Activated CD4-positive, CD25-positive, alpha-beta regulatory T cell (primary cell): ENCODE measurements around the gene TAC4.
"Not testable (repeated sequence)": the region's sequence is repeated elsewhere in the genome, so short reads cannot be mapped to it uniquely, and the experiment has no call there.

Source experiments
- DNase-seq, 4 experiments: peaks; one replicate each; lab custom pipeline; 2025; lab: John Stamatoyannopoulos, UW

The TAC4 gene

GRCh38 chr17:49842846-49843245 lies 5.0 kb downstream of the TAC4 start:
- no peak for DNase-seq

- DNase-seq: no peak
Measured at GRCh38 chr17:49842371-49842770, 5.5 kb downstream of the TAC4 start.

- DNase-seq: no peak
Measured at GRCh38 chr17:49841548-49841947, 6.3 kb downstream of the TAC4 start.

DNA sequence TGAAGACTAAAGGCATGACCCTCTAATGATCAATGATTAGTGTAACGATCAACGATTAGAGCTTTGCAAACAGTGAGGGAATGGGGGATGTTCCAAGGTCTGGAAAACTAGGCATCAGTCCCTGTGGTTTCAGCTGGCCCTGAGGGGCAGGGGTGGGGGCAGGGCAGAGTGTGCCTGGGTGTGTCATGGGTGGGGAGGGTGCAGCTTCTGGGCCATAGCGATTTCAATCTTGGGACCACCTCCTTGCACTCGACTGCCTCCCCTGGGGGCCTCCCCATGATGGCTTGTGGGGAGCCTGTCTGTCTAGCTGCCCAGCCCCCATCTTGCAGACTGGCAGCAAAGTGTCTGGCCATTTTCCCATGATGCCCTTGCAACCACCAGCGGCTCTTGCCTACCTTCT lies 8.4 kb downstream of the TAC4 start:
- no peak for DNase-seq

GRCh38 chr17:49836111-49837030 lies 11.5 kb downstream of the TAC4 start:
- DNase-seq: no peak

DNA sequence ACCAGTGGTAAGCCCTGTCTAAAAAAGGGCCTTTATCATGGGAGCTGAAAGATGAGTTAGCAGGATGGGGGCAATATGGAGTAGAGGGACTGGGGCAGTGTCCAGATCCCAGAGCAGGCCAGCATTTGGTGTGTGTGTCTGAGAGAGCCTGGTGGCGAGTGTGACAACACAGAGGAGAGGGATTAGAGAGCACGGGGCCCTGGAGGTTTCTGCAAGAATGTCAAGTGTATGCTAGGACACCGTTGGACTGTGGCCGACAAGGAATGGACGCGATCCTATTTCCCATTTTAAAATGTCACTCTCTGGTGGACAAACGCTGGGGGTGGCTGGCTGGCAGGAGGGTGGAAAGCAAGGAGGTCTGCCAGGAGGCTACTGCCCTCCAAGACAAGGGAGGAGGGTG lies 12.4 kb downstream of the TAC4 start:
- no peak for DNase-seq

DNA sequence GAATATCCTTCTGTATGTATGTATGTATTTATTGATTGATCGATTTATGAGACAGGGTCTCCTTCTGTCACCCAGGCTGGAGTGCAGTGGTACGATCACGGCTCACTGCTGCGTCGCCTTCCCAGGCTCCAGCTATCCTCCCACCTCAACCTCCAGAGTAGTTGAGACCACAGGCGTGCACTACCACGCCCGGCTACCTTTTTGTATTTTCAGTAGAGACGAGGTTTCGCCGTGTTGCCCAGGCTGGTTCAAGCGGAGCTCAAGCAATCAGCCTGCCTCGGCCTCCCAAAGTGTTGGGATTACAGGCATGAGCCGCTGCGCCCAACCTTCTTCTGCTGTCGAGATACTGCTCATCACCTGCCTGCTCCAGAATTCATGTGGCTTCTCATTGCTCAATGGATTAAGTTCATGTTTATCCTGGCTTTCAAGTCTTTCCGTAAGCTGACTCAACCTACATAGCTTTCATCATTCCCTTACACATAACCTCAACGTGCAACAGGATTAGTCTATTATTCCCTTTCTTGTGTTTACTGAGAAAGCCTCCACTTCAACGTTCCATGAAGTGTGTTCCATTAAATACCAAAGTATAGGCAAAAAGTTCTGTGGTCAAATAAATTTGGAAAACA lies 13.6 kb downstream of the TAC4 start:
- DNase-seq: no peak

DNA sequence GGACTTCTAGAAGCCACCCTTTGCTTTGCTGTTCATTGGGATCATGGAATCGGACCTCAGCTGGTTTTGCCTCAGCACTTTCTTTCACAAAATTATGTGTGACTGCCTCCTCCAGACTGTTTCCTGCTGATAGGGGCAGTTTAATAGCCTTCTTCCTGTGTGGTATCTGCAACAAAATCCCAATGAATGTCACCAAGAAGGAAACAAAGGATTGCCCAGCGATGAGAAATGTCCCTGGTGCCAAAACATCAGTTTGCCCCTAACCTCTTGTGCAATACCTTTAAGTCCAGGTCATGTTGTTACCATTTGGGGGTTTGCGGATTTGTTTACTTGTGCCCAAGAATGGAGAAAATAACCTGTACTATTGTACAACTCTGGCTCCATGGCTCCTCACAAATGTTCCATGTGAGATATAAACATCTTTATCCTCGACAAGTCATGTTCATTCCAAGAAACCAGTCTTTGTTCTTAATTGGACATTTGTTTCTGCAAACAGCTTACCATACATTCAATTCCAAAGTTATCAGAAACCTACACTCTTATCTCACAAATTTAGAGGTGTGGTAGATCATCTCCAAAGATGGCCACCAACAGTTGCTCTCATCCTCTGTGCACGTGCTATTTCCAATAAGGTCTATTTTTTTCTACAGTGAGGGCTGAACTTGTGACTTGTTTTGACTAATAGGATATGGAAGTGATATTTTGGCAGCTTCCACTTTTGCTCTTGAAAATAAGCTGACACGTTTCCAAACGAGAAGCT lies 14.8 kb downstream of the TAC4 start:
- DNase-seq: no peak

DNA sequence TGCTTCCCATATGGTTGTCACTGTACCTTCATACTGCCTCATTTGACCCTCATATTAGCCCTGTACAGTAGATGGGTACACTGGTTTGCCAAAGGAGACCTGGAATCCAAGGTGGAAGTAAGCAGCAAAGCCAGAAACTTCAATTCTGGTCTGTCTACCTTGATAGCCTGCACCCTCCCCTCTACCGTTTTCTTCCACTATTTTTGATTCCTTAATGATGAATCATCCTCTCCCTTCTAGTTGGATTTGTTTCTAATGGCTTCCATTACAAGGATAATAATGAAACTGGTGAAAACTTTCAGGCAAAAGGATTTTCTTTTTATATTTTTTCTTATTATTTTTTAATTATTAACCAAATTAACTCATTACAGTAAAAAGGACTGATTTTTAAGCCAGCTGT lies 17.3 kb downstream of the TAC4 start:
- DNase-seq: no peak

- no peak for DNase-seq
Measured at GRCh38 chr17:49829026-49829425, 18.8 kb downstream of the TAC4 start.

GRCh38 chr17:49828325-49828724 lies 19.5 kb downstream of the TAC4 start:
- not testable (repeated sequence) for DNase-seq

GRCh38 chr17:49825645-49826044 lies 22.2 kb downstream of the TAC4 start:
- DNase-seq: no peak

DNA sequence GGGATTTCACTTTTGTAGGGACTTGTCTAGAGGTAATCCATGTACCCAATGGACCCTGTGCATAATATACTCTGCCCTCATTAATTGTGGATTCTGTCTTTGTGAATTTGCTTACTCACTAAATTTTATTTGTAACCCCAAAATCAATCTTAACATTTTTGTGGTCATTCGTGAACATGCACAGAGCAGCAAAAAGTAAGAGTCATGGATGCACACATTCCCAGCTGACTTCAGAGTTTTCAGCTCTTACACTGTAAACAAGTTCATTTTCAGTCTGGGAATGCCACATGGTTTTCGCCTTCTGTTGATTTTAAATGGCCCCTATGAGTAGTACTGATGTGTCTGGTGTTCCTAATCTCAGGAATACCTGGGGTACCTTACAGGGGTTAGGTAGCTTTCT lies 24.3 kb downstream of the TAC4 start:
- no peak for DNase-seq

GRCh38 chr17:49822829-49823228 lies 25.0 kb downstream of the TAC4 start:
- no peak for DNase-seq

DNA sequence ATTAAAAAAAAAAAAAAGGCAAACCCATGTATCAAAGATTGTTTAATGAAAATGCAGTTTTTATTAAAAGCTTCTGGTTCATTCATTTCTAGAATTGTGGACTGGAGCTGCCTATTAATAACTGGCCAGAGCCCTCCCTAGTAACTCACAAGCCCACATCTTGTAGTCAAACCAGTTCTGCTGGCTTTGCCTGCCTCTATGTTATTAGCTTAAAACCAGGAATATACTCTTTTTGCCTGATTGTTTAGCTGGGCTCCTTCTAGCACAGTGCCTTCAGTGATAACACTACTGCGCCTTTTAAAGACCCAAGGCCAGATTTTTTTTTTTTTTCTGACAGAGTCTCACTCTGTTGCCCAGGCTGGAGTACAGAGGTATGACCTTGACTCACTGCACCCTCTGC lies 26.0 kb downstream of the TAC4 start:
- DNase-seq: no peak

- DNase-seq: no peak
Measured at GRCh38 chr17:49821466-49821865, 26.4 kb downstream of the TAC4 start.

DNA sequence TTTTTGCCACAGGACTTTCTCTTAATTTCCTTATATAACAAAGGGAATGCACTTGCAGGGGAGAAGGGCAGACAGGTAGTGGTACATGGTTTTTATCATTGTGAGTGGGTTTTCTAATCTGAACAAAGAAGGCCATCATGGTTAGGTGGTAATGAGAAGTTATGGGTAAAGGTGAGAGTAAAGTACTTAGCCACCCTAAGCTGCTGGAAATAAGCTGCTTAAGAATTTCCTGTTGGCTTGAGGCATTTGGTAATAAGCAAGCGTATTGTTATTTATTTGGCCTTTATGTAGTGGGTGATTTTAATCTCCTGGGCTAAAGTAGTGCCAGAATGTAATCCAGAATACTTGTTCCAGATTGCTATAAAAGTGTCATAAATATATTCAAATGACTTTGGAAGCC lies 27.1 kb downstream of the TAC4 start:
- DNase-seq: no peak

GRCh38 chr17:49819651-49820050 lies 28.2 kb downstream of the TAC4 start:
- no peak for DNase-seq

- no peak for DNase-seq
Measured at GRCh38 chr17:49819138-49819537, 28.7 kb downstream of the TAC4 start.

GRCh38 chr17:49817993-49818392 lies 29.9 kb downstream of the TAC4 start:
- DNase-seq: peak in 2 of 4 experiments; percentile 29 to 49

DNA sequence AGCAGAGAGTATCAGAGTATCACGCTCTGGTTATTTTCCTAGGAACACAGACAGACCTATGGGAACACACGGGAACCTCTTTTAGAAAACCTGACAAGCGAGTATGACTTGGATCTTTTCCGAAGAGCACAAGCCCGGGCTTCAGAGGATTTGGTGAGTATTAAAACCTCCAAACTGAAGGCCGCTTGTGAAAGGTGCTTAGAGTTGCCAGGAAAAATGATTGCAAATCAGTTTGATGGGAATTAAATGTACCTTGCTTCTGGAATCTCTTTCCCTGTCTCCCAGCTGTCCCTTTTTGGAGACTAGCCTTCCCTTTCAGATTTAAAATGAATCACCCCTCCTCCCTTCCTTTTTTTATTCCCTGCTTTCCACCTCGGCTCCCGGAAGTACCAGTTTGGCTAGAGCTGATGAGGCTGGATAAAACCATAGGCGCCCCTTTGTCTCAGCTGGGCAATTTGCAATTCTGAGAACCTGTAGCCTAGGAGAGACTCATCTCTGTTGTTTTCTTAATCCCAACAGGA lies 32.0 kb downstream of the TAC4 start:
- DNase-seq: no peak

DNA sequence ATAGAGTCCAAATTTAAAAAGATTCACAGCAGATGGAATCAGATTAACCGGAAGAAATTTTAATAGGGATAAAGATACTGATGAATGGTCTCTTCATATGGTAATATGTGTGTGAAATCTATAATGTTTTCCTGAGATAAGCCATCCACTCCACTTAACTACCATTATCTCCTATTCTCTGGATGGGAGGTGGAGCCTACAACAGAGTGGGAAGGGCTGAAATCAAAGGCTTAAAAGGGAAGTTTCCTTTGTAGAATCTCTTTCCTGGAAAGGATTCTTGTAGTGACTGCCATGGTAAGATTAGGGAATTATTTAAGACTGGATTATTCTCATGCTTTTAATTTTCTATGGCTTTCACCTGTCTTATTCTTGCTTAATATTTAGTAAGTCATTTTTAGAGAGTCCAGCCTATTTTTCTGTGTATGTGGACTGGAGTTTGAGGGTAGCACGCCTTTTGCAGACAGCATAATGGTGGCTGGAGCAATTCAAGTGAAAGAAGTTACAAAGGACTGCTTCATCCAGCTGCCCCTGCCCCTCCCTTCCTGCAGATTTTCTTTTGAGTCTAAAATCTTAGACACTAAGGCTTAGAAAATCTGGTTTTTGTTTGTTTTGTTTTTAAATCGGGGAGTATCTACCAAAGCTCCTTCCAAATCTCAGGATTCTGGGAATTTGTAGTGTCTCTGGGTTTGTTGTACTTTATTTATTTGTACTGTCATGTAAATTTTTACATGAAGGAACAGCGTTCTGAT lies 32.9 kb downstream of the TAC4 start:
- no peak for DNase-seq
